LNCAP (cell line): Measurements from ENCODE around the gene CCT3.

Experiments used
- TF ChIP-seq, protein P1 (sequence below): fragments of 450-650 bp; IDR thresholded peaks from 2 replicates; pipeline ENCODE4 v1.5.1; 2017; ENCODE audit warnings: mild to moderate bottlenecking

CCT3 gene

DNA sequence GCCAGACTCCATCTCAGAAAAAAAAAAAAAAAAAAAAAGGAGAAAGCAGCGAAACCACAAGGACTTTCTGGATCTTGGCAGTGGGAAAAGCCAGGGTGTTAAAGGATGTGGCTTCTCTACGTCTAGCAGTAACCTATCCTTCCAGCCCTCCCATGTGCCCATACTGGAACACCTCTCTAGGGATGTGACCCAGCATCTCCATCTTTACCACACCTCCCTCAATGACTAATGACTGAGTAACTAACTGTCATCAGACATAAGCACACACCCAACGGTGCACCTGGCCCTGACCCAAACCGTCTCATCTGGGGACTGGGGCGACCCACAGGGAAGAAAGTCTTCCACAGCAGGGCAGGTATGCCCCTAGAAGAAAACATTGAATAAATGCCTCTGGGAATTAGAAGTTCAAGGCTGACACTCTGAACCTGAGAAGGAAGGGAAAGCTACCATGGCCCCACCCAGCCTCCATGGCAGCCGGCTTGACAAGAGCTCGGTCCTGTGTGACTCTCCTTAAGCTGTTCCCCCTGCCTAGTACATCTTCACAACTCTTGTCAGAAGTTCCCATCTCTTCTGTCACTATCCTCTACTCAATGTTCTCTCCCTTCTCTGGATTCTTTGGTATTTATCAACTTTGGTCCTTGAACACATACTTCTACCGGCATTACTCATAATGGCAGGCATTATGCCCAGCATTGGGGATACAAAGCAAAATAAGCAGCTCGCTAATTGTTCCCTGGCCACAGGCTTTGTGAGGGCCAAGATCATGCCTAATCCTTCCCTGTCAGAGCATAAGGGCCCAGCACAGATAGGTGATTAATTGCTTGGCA lies 75.4 kb downstream of the CCT3 start:
- TF ChIP-seq, protein P1, sequence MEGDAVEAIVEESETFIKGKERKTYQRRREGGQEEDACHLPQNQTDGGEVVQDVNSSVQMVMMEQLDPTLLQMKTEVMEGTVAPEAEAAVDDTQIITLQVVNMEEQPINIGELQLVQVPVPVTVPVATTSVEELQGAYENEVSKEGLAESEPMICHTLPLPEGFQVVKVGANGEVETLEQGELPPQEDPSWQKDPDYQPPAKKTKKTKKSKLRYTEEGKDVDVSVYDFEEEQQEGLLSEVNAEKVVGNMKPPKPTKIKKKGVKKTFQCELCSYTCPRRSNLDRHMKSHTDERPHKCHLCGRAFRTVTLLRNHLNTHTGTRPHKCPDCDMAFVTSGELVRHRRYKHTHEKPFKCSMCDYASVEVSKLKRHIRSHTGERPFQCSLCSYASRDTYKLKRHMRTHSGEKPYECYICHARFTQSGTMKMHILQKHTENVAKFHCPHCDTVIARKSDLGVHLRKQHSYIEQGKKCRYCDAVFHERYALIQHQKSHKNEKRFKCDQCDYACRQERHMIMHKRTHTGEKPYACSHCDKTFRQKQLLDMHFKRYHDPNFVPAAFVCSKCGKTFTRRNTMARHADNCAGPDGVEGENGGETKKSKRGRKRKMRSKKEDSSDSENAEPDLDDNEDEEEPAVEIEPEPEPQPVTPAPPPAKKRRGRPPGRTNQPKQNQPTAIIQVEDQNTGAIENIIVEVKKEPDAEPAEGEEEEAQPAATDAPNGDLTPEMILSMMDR = no peak

DNA sequence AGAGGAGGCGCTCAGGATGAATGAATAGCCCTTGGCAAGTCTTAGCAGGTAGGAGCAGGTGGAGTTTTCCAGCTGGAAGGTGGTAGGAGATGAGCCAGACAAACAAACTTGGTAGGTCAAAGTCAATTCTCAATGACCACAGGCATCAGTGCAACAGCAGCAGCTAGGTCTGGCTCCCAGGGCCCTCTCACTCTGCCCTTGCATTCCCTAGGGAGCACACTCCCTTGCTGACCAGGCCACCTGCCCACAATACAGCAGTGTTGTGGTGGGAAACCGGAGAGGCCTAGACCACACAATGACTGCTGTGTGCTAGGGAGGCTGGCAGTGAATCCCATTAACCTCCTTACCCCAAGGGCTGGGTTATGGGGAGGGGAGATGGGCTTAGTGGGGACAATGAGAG lies 77.2 kb downstream of the CCT3 start:
- TF ChIP-seq, protein P1 = no peak

DNA sequence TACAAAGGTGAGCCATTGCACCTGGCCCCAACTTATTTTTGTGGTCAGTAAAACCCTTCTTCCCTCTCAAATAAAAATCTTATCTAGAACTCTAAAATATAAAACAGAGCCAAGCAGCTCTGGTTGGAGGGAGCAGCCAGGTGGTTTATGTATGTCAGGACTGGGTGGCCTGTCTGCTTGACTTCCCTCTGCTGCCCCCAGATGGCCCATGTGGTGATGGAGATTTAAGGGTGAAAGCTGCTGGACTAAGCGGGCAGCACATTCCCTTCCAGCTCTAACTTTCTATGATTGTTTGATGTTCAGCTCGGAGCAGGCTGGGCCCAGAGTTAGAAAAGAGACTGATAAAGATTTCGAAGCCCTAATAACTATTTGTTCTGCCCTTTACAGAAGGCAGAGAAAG lies 78.3 kb downstream of the CCT3 start:
- TF ChIP-seq, protein P1 = no peak
